ENCODE measurements around the gene FNBP1.
"Not testable (repeated sequence)": the region's sequence is repeated elsewhere in the genome, so short reads cannot be mapped to it uniquely, and the experiment has no call there.

The FNBP1 gene

GRCh38 chr9:129954868-129955550, 88.0 kb downstream of the FNBP1 start:
- no peak for DNase-seq (ENCODE audit: low spot score)
- no peak for TF ChIP-seq CTCF (IDR thresholded peaks at IDR 0.05; ENCODE audit: extremely low read depth, missing control alignments)

GRCh38 chr9:129953736-129954135, 89.3 kb downstream of the FNBP1 start:
- no peak for TF ChIP-seq CTCF (IDR thresholded peaks at IDR 0.05; ENCODE audit: extremely low read depth, missing control alignments)
- DNase-seq (ENCODE audit: low spot score): no peak

GRCh38 chr9:129952337-129952736, 90.7 kb downstream of the FNBP1 start:
- no peak for TF ChIP-seq CTCF (IDR thresholded peaks at IDR 0.05; ENCODE audit: extremely low read depth, missing control alignments)
- DNase-seq (ENCODE audit: low spot score): no peak

GRCh38 chr9:129949821-129950220, 93.2 kb downstream of the FNBP1 start:
- TF ChIP-seq CTCF (IDR thresholded peaks at IDR 0.05; ENCODE audit: extremely low read depth, missing control alignments): no peak
- no peak for DNase-seq (ENCODE audit: low spot score)

GRCh38 chr9:129948626-129949025, 94.4 kb downstream of the FNBP1 start:
- DNase-seq (ENCODE audit: low spot score): not testable (repeated sequence)

GRCh38 chr9:129946246-129946995, 96.6 kb downstream of the FNBP1 start:
- no peak for DNase-seq (ENCODE audit: low spot score)
- no peak for TF ChIP-seq CTCF (IDR thresholded peaks at IDR 0.05; ENCODE audit: extremely low read depth, missing control alignments)

- no peak for TF ChIP-seq CTCF (IDR thresholded peaks at IDR 0.05; ENCODE audit: extremely low read depth, missing control alignments)
- no peak for DNase-seq (ENCODE audit: low spot score)
Measured at GRCh38 chr9:129945314-129945713, 97.7 kb downstream of the FNBP1 start.

Data from GM20000 (cell line).